CD1c-positive myeloid dendritic cell (primary cell): ENCODE measurements around the gene TRPM2.

ENCODE experiments used
- DNase-seq: peaks from one replicate; pipeline ENCODE4 v3.0.0-alpha.2; 2016; ENCODE audit errors: extremely low spot score

TRPM2 gene

DNA sequence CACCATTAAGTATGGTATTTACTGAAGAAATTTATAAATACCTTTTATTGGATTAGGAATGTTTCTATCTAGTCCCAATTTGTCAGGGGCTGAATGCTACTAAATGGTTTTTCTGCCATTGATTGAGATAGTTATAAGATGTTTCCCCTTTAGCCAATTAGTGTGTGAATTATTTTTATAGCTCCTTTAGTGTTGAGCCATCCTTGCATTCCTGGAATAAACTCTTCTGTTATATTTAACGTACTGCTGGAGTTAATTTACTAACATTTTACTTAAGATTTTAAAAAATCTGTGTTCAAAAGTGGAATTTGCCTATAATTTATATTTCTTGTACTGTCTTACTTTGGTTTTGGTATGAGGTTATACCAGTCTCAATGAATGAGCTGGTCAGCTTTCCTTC lies 76.5 kb downstream of the TRPM2 start:
- no peak for DNase-seq

DNA sequence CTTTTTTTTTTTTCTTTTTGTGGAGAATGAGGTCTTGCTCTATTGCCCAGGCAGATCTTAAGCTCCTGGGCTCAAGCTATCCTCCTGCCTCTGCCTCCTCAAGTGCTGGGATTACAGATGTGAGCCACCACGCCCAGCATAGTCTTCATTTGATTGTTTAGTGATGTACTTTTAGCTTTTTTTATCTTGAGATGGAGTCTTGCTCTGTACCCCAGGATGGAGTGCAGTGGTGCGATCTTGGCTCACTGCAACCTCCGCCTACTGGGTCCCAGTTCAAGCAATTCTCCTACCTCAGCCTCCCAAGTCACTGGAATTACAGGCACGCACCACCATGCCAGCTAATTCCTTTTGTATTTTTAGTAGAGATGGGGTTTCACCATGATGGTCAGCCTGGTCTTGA lies 77.9 kb downstream of the TRPM2 start:
- no peak for DNase-seq

DNA sequence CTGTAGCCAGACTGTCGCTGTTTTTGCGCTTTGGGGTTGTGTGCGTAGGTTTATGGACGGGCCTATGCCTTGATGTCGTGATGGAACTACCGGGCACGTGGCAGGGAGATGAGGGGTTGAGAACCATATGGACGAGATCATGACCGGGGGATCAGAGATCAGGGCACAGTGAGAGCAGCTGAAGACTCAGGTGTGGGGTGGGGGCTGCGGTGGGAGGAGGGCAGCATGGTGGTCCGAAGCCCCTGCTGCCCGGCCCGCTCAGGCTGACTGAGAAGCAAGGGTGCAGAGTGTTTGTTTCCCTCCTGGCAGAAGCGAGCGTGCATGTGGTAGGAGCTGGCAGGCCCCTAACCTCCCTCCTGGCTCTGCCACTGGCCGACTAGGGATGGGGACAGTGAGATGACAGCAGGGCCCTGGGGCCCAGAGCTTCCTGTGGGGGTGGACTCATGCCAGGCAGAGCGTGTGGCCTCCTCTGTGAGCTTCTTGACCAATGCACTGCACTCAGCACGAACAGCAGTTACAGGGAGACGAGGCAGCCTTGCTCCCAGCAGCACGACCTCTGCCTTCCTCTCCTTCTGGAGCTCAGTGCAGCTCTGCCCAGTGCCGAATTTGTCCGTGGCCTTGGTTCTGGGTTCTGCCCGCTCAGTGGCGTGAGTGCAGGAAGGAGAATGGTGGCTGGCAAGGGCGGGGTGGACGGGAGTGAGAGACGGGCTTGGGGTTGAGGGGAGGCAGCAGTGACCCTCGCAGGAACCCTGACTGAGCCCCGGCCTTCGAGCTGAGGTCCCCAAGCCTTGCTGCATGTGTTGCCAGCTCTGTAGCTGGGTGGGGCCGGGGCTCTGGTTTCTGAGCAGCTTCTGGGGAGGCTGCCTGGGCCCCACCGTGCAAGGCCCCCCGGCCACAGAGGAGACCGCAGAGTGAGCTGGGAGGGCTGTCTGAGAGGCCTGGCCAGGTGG lies 79.7 kb downstream of the TRPM2 start:
- no peak for DNase-seq

DNA sequence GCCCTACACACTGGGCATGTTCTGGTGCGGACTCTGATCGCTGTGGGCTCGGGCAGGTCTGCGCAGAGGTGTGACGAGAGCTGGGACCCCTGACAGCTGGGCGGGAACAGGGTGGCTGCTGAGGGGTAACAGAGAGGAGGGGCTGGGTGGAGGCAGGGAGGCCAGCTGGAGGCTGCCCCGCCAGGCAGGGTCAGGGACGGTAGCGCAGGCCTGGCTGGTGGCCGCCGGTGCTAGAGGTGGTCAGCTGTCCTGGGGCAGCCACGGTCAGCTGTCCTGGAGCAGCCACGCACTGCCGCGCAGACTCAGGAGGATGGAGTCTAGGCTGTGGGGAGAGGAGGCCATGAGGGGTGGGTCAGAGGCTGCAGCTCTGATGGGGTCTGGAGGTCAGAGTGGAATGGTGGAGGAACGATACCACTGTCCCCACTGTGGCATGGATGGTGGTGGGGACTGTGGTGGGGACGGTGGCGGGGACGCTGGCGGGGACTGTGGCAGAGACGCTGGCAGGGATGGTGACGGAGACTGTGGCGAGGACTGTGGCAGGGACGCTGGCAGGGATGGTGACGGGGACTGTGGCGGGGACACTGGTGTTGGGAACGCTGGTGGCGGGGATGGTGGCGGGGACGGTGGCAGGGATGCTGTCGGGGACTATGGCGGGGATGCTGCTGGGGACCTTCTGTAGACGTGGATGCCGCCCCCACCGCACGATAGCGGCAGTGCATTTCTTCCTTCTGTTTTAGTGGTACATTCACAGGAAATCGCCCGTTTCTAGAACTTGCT lies 80.6 kb downstream of the TRPM2 start:
- no peak for DNase-seq

DNA sequence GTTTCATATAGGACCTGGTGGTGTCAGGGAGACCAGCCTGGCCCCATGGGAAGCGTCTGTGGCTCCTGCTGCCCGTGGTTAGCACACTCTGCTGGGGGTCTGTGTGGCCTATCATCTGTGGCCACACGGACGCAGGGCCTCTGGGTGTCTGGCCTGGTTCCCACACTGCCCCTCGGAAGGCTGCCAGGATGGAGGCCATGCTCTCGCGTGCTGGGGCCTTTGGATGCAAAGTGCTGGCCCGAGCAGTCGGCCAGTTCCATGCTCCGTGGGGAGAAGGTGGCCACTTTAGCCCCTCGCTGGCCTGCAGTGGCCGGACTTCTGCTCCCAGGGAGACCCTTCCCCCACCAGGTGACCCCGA lies 81.1 kb downstream of the TRPM2 start:
- no peak for DNase-seq

DNA sequence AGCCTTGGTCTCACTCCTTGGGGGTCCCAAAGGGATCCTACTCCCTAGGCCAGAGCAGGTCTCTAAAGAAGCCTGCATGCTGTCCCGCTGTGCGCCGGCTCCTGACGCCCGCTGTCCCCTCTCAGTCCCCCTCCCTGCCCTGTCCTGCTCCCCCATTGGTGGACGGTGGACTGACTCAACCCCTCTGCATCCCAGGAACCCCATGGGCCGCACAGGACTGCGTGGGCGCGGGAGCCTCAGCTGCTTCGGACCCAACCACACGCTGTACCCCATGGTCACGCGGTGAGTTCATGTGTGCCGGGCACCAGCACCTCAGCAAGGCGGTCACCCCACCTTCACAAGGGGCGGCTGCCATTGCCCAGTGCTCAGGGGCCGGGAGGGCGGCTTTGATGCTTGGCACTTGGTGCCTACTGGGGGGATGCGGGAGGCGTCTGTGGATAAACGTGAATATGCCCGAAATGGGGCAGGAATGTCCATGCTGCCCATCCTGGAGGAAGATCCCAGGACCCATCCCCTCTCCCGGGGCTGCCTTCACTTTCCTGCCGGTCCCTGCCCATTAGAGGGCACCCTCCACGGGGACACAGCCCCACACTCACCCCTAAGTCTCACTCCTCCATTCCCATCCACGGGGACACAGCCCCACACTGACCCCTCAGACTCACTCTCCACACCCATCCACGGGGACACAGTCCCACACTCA lies 81.7 kb downstream of the TRPM2 start:
- no peak for DNase-seq

DNA sequence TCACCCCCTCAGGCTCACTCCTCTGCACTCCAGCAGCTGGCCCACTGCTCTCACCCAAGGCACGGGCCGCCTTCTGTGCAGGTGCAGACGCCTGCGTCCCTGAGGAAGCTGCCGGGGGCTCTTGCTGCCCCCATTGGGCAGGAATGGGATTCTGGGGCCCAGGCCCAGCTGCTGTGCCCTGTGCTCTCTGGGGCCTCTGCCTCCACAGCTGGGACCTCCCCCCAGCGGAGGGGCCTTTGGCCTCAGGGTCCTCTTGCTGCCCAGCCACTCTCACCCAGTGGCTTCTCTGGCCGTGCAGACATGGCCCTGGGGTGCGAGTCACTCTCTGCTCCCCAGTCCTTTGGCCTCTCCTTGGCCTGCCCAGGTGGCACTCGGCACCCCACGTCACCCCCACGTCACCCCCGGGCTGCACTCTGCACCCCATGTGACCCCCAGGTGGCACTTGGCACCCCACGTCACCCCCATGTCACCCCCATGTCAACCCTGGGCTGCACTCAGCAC lies 82.7 kb downstream of the TRPM2 start:
- DNase-seq: no peak

DNA sequence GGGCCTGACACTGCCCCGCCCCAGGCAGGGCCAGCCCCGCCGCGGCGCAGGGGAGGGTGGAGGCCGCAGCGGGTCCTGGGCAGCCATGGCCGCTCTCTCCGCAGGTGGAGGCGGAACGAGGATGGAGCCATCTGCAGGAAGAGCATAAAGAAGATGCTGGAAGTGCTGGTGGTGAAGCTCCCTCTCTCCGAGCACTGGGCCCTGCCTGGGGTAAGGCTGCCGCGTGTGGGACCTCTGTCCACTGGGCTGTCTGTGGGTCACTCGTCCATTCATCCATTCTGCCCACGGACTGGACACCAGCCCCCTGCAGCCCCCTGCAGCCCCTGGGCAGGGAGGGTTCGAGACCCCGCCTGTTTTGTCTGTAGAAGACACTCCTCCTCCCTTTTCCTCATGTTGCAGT lies 83.5 kb downstream of the TRPM2 start:
- DNase-seq: no peak

DNA sequence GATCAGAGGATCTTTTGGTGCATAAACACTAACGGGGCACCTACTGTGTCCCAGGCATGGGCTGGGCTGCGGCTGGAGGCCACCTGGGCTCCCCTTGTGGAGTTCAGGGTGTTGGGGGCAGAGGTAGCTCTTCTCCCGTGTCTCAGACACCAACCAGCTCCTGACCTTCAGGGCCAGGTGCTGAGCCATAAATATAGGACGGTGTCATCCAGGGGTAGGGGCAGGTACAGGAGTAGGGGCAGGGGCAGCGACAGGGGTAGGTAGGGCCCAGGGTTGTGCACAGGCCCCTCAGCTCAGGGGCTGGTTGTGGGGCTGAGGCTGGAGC lies 83.9 kb downstream of the TRPM2 start:
- no peak for DNase-seq

DNA sequence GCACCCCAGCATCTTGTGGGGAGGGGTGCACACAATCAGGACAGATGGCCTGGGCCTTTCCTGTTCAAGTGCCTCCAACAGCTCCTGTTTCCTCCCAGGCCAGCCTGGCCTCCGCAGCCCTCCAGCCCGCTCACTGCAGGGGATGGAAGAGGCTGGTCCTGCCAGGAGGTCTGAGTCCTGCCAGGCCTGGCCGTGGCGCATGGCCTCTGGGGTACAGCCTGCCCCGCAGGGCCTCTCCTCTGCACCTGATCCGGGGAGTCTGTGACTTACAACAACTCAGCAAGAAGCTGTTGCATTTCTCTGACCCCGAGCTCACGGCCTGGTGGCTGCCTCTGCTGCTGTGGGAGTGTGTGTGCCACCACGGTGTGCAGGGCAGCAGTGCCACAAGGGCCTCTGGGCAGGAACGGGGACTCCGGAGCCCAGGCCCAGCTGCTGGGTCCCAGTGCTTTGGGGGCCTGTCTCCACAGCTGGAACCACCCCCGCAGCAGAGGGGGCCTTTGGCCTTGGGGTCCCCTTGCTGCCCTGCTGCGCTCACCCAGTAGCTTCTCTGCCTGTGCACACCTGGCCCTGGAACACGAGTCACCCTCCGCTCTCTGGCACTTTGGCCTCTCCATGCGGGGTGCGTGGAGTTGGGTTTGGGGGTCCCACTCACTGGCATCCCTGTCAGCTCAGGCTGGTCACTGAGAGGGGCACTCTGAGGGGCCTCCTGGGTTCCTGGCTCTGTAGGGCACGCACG lies 84.4 kb downstream of the TRPM2 start:
- DNase-seq: no peak

DNA sequence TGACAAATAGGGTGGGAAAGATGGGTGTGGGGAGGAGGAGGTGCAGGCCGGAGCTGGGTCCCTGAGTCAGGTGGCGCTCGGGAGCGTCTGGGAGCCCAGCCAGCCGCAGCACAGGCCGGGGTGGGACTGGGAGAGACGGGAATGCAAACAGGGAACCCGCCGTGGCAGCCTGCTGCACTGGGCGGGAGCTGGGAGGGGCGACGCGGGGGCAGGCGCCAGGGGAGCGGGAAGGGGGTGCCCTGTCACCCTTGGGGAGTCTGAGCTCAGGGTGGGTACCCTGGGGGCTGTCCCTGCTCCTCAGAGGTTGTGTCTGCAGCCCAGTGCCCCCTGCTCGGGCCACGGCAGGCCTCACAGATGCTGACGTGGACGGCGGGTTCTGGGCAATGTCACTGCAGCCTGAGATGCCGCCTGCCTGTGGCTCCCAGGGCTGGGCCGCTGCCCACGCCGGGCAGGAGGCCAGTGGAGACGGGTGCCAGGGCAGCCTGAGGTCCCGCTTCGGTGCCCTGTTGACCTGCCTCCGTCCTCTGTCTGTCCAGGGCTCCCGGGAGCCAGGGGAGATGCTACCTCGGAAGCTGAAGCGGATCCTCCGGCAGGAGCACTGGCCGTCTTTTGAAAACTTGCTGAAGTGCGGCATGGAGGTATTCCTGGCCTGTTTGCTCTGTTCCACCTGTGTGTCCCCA lies 85.2 kb downstream of the TRPM2 start:
- no peak for DNase-seq

DNA sequence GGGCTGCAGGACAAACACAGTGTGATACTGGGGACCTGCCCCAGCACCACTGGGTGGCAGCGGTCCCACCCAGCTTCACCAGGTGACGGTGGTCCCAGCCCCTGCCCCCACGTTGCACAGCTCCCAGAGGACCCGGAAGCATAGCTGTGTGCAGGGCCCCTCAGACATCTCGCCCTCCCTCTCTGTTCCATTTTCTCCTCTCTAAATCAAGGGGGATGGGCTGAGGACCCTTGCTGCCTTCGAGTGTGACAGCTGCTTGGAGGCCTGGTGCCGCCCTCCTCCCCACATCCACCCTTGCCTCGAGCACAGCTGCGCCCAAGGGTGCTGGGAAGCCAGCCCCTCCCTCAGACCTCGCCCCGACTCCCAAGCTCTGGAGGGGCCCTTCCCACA lies 85.8 kb downstream of the TRPM2 start:
- no peak for DNase-seq

DNA sequence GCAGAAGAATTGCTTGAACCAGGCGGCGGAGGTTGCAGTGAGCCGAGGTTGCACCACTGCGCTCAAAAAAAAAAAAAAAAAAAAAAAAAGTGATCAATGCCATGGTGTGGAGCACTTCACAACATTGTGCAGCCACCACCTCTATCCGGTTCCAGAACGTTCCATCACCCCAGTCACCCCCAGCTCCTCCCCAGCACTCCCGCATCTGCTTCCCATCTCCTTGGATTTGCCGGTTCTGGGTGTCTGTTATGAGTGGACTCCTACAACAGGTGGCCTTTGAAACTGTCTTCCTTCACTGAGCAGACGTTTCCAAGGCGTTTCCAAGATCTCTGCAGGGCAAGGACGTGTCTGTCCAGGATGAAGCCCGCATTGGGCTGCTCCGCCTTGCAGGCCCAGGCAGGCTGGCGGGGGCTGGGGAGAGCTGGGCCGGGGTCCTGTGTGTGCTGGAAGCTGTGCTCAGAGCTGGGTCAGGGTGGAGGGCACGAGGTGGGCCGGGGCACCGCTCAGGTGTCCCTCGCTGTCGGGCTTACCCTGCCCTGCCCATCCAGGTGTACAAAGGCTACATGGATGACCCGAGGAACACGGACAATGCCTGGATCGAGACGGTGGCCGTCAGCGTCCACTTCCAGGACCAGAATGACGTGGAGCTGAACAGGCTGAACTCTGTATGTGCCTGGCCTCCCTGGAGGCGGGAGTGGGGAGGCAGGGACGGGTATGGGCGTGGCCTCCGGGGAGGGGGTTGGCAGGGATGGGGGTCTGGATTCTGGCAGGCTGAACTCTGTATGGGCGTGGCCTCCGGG lies 87.0 kb downstream of the TRPM2 start:
- DNase-seq: no peak

DNA sequence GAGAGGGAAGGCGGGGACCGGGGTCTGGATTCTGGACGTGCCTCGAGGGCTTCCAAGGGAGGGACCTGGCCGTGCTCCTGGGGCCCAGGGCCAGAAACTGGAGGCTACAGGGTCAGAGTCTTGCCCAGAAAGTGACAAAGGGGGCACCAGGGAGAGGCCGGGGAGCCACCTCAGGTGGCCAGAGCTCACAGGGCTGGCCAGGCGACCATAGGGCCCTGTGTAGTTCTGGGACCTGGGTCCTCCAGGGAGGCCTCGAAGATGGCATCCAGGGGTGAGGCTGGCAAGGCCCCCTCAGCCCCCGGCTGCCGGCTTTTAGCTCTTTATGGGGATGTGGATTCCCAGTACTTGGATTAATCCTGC lies 87.6 kb downstream of the TRPM2 start:
- DNase-seq: no peak

DNA sequence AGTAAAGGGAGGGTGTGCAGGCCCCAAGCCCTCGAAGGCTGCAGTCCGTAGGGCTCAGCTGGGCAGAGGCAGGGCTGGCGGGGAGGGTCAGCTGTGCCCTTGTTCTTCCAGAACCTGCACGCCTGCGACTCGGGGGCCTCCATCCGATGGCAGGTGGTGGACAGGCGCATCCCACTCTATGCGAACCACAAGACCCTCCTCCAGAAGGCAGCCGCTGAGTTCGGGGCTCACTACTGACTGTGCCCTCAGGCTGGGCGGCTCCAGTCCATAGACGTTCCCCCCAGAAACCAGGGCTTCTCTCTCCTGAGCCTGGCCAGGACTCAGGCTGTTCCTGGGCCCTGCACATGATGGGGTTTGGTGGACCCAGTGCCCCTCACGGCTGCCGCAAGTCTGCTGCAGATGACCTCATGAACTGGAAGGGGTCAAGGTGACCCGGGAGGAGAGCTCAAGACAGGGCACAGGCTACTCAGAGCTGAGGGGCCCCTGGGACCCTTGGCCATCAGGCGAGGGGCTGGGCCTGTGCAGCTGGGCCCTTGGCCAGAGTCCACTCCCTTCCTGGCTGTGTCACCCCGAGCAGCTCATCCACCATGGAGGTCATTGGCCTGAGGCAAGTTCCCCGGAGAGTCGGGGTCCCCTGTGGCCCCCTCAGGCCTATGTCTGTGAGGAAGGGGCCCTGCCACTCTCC lies 88.3 kb downstream of the TRPM2 start:
- DNase-seq: no peak

DNA sequence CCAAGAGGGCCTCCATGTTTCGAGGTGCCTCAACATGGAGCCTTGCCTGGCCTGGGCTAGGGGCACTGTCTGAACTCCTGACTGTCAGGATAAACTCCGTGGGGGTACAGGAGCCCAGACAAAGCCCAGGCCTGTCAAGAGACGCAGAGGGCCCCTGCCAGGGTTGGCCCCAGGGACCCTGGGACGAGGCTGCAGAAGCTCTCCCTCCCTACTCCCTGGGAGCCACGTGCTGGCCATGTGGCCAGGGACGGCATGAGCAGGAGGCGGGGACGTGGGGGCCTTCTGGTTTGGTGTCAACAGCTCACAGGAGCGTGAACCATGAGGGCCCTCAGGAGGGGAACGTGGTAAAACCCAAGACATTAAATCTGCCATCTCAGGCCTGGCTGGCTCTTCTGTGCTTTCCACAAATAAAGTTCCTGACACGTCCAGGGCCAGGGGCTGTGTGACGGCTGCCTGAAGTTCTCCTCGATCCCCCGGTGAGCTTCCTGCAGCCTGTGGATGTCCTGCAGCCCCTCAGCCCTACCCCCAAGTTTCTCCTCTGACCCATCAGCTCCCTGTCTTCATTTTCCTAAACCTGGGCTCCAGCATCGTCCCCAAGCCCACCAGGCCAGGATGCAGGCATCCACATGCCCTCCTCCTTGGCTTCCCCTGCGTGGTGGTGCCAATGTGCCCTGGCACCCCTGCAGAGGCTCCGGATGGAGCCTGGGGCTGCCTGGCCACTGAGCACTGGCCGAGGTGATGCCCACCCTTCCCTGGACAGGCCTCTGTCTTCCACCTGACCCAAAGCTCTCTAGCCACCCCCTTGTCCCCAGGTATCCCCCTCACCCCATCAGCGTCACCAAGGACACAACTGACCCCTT lies 89.1 kb downstream of the TRPM2 start:
- DNase-seq: no peak

DNA sequence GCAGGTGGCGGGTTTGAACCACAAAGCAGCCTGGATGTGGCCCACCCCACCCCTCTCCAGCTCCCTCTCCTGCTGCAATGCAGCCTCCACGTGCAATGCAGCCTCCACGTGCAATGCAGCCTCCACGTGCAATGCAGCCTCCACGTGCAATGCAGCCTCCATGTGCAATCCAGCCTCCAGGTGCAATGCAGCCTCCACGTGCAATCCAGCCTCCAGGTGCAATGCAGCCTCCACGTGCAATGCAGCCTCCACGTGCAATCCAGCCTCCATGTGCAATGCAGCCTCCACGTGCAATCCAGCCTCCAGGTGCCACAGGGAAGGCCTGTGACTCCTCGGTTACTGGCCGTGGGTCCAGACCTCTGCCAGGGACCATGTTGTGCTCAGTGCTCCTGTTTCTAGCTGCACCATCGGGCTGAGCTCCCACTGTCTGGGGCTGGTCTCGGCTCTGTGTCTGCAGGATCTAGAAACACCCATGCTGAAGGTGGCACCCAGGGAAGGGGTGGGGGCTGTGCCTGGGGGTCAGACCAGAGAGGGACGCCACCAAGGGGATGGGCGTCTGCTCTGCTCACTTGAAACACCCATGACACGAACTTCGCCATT lies 90.0 kb downstream of the TRPM2 start:
- DNase-seq: no peak

DNA sequence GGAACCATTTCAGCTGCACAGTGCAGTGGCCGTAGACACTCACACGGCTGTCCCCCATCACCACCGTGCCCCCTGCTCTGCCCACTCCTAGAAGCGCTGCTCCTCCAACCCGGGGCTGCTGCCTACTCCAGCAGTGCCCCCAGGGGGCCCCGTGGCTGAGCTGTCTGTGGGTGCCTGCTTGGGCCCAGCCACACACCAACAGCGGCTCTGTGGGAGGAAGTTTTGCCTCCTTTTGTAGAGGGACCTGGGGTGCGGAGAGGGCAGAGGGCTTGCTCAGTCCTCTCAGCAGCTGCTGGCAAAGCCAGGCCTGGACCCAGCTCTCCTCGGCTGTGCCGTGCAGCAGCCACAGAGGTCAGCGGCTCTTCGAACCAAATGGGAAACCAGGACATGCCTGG lies 90.5 kb downstream of the TRPM2 start:
- no peak for DNase-seq
